Parathyroid adenoma (tissue), 2 donors: ENCODE measurements around the gene SHISA9.

Experiments
- H2AFZ ChIP-seq: fragments of 300-600 bp; sonication (generic); one replicate; pipeline ENCODE4 v1.7.0; 2017; ENCODE audit warnings: antibody characterized with exemption, mild to moderate bottlenecking
- H3K27ac ChIP-seq: fragments of 300-600 bp; sonication (generic); one replicate; pipeline ENCODE4 v1.7.0; 2017
- H3K27me3 ChIP-seq: fragments of 300-600 bp; sonication (generic); one replicate; pipeline ENCODE4 v1.7.0; 2017; ENCODE audit warnings: low read length; ENCODE audit not compliant: control insufficient read depth, insufficient read depth
- H3K36me3 ChIP-seq: fragments of 300-600 bp; sonication (generic); one replicate; pipeline ENCODE4 v1.7.0; 2017; ENCODE audit warnings: low read length; ENCODE audit not compliant: control insufficient read depth, insufficient read depth
- H3K4me1 ChIP-seq: fragments of 300-600 bp; sonication (generic); one replicate; pipeline ENCODE4 v1.7.0; 2017; ENCODE audit warnings: control low read depth
- H3K4me2 ChIP-seq: fragments of 300-600 bp; sonication (generic); one replicate; pipeline ENCODE4 v1.7.0; 2017; ENCODE audit warnings: low read length
- H3K4me3 ChIP-seq: fragments of 300-600 bp; sonication (generic); one replicate; pipeline ENCODE4 v1.7.0; 2017; ENCODE audit warnings: low read depth, low read length
- H3K79me2 ChIP-seq: fragments of 300-600 bp; sonication (generic); one replicate; pipeline ENCODE4 v1.7.0; 2017; ENCODE audit warnings: control low read depth
- H3K9ac ChIP-seq: fragments of 300-600 bp; sonication (generic); one replicate; pipeline ENCODE4 v1.7.0; 2017; ENCODE audit warnings: mild to moderate bottlenecking
- H3K9me3 ChIP-seq: fragments of 300-600 bp; sonication (generic); one replicate; pipeline ENCODE4 v1.7.0; 2017; ENCODE audit warnings: low read length; ENCODE audit not compliant: control insufficient read depth
- TF ChIP-seq, protein P1 (sequence below): fragments of 300-600 bp; sonication (generic); IDR thresholded peaks from one replicate; pipeline ENCODE4 v1.7.0; 2017; ENCODE audit warnings: antibody characterized with exemption, mild to moderate bottlenecking
- donor health status: primary hyperparathyroidism.

Gene SHISA9

DNA sequence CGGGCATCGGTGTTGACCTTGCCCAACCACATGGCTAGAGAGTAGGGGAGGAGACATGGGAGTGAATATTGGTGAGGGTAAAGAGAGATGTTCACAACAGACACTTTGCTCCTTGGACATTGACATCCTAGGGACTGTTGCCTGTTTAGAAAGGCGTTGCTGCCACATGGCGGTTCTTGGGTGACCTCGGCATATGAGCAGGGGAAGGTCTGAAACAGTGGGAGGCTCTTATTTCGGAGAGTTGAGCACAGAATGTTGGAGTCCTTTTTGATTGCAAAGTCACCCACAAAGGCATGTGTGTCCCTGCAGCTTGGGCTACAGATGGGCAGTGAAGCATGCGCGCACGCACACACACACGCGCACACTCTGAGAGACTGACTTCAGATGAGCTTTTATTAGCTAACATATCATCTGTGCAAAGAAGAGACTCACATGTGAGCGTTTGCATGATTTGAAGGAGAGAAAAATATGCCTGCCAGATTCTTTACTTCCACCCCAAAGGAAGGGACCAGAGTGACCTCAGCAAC lies 104.4 kb downstream of the SHISA9 start:
- Histone ChIP-seq H3K4me3 (no peak overlapping the region), H3K27ac (no peak overlapping the region), H3K4me2 (no peak overlapping the region), H3K27me3 (no peaks in the 10 kb centered on the region), H3K9me3 (no peaks in the 10 kb centered on the region), H3K79me2 (no peaks in the 10 kb centered on the region), H3K4me1 (no peaks in the 10 kb centered on the region), H3K36me3 (no peaks in the 10 kb centered on the region), H3K9ac (no peak overlapping the region), H2AFZ (no peak overlapping the region)
- TF ChIP-seq, protein P1, sequence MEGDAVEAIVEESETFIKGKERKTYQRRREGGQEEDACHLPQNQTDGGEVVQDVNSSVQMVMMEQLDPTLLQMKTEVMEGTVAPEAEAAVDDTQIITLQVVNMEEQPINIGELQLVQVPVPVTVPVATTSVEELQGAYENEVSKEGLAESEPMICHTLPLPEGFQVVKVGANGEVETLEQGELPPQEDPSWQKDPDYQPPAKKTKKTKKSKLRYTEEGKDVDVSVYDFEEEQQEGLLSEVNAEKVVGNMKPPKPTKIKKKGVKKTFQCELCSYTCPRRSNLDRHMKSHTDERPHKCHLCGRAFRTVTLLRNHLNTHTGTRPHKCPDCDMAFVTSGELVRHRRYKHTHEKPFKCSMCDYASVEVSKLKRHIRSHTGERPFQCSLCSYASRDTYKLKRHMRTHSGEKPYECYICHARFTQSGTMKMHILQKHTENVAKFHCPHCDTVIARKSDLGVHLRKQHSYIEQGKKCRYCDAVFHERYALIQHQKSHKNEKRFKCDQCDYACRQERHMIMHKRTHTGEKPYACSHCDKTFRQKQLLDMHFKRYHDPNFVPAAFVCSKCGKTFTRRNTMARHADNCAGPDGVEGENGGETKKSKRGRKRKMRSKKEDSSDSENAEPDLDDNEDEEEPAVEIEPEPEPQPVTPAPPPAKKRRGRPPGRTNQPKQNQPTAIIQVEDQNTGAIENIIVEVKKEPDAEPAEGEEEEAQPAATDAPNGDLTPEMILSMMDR, result no peak

DNA sequence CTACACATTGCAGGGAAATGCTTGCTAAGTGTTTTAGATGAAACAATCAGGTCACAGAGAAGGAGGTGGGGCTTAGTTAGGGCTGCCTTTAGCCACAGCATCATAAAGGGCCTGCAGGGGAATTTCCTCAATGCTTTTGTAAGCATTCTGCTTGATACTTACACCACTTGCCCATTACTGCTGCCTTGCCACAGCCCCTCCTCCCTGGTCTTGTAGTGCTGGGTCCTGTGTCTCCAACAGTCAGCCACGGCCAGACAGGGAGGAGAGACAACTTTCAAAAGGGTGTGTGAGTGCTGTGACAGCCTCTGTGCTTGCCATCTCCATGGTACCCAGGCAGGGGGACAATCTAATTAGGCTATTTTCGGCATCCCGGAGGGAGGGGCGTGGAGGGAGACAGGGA lies 111.2 kb downstream of the SHISA9 start:
- no peaks in the 10 kb centered on the region for H3K36me3 ChIP-seq
- H3K27me3 ChIP-seq, result no peaks in the 10 kb centered on the region
- no peak overlapping the region for H3K9ac ChIP-seq
- H3K4me2 ChIP-seq, result no peak overlapping the region
- no peaks in the 10 kb centered on the region for H3K4me1 ChIP-seq
- no peaks in the 10 kb centered on the region for H3K9me3 ChIP-seq
- H2AFZ ChIP-seq, result no peak overlapping the region
- no peak overlapping the region for H3K27ac ChIP-seq
- no peaks in the 10 kb centered on the region for H3K79me2 ChIP-seq
- H3K4me3 ChIP-seq, result no peak overlapping the region
- TF ChIP-seq, protein P1, result no peak

DNA sequence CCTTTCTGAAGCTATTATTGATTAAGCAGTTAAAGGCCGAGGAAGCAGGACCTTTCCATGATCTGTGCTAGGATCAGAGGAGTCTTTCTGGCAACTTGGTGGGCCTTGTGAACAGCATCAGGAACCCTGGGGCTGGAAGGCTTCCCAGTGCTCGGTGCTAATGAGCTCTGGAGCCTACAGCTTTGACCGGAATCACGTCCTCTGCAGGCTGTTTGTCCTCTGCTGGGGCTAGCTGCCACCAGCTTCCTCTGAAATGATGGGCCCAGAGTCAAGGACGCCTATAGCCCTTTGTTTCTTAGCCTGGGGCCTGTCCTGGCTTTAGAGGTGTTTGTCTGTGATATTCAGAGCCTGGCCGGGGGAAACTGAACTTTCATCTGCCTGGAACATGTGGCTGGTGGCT lies 111.6 kb downstream of the SHISA9 start:
- Histone ChIP-seq H3K4me3 (no peak overlapping the region), H3K4me1 (no peaks in the 10 kb centered on the region), H3K27ac (no peak overlapping the region), H3K9me3 (no peaks in the 10 kb centered on the region), H3K4me2 (no peak overlapping the region), H3K9ac (no peak overlapping the region), H3K36me3 (no peaks in the 10 kb centered on the region), H3K27me3 (no peaks in the 10 kb centered on the region), H3K79me2 (no peaks in the 10 kb centered on the region), H2AFZ (no peak overlapping the region)
- TF ChIP-seq, protein P1, result no peak

DNA sequence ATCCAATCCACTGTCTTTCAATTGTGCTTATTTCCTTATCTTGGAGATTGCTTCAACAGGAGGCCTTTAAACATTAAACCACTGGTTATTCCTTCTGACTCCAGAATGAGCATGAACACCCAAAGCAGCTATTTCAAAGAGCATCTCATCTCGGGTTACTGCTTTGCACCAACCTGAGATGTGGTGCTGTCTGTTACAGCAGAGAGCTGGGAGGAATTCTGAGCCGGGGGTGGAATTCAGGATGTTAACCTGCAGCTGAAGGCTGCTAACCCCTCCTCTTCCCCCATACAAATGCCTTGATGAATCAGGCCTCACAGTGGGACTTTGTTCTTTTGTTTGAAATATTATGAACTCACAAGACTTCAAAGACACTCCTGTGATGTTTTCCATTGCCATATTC lies 113.1 kb downstream of the SHISA9 start:
- Histone ChIP-seq H3K9me3 (no peaks in the 10 kb centered on the region), H3K4me1 (no peaks in the 10 kb centered on the region), H3K27me3 (no peaks in the 10 kb centered on the region), H3K79me2 (no peaks in the 10 kb centered on the region), H3K9ac (no peak overlapping the region), H3K27ac (no peak overlapping the region), H2AFZ (no peak overlapping the region), H3K4me2 (no peak overlapping the region), H3K36me3 (no peaks in the 10 kb centered on the region), H3K4me3 (no peak overlapping the region)
- TF ChIP-seq, protein P1, result no peak

DNA sequence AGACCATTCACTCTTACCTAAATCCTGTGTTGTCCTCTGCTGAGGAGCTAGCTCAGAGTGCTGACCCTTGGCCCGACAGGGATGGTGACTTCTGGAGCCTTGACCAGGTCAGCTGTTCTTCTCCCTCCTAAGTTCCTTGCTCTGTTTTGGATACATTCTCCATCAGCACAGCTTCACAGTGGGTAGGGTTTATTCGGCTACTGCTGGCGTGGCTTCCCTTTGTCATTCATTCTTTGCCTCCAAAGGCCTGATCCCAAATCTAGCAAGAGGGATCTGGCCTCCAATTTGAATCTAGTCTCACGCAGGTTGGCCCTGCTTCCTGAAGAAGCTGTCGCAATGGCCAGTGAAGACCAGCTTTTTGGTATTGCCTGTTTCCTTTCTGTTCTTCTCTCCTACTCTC lies 116.6 kb downstream of the SHISA9 start:
- TF ChIP-seq, protein P1, result no peak
- Histone ChIP-seq H2AFZ (no peak overlapping the region), H3K9ac (no peak overlapping the region), H3K36me3 (no peaks in the 10 kb centered on the region), H3K9me3 (no peaks in the 10 kb centered on the region), H3K27ac (no peak overlapping the region), H3K27me3 (no peaks in the 10 kb centered on the region), H3K4me1 (no peaks in the 10 kb centered on the region), H3K79me2 (no peaks in the 10 kb centered on the region), H3K4me3 (no peak overlapping the region), H3K4me2 (no peak overlapping the region)
